Gastrocnemius medialis (tissue), 4 donors: ENCODE results near the gene ADH4.

ENCODE experiments used
- POLR2A ChIP-seq, 2 donors: fragments of 450-650 bp; IDR thresholded peaks; one replicate each; pipeline ENCODE4 v1.6.1; 2017; ENCODE audit warnings: antibody characterized with exemption in 2 of 2, mild to moderate bottlenecking in 2 of 2, moderate library complexity in 2 of 2
- TF ChIP-seq, protein P1 (sequence below), 5 experiments: fragments of 450-650 bp in 3 of 5; fragments of 200-600 bp in 2 of 5; sonication (generic) in 2 of 5; IDR thresholded peaks in 4 of 5; conservative IDR thresholded peaks in 1 of 5; 1 replicate in 4 of 5; 2 replicates in 1 of 5; pipeline ENCODE4 v1.5.1; 2016 to 2019; ENCODE audit warnings: antibody characterized with exemption in 5 of 5, mild to moderate bottlenecking in 3 of 5, moderate library complexity in 3 of 5

DNA sequence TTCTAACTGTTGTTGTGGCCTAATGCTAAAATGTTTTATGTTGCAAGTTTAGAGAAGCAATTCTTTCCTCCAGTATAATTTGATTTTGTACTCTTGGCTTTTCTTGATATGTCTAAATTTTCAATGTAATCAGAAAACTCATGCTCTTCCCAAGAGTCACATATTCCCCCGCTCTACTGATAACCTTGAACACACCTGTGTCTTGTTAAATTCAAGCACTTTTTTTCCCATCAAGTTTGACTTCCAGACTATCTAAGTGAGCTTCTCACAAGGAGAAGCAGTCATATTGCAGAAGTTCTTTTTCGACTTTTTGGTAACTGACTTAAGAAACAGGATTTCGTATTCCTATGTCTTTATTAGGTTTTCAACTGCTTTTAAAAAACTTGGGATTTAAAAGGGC, 7.4 kb upstream of the ADH4 start:
- TF ChIP-seq, protein P1, sequence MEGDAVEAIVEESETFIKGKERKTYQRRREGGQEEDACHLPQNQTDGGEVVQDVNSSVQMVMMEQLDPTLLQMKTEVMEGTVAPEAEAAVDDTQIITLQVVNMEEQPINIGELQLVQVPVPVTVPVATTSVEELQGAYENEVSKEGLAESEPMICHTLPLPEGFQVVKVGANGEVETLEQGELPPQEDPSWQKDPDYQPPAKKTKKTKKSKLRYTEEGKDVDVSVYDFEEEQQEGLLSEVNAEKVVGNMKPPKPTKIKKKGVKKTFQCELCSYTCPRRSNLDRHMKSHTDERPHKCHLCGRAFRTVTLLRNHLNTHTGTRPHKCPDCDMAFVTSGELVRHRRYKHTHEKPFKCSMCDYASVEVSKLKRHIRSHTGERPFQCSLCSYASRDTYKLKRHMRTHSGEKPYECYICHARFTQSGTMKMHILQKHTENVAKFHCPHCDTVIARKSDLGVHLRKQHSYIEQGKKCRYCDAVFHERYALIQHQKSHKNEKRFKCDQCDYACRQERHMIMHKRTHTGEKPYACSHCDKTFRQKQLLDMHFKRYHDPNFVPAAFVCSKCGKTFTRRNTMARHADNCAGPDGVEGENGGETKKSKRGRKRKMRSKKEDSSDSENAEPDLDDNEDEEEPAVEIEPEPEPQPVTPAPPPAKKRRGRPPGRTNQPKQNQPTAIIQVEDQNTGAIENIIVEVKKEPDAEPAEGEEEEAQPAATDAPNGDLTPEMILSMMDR (IDR thresholded peaks at IDR 0.05 in 4 of 5, conservative IDR thresholded peaks at IDR 0.05 in 1 of 5): no peak
- no peak for TF ChIP-seq POLR2A (IDR thresholded peaks at IDR 0.05)
